CD4-positive, alpha-beta memory T cell (primary cell): ENCODE data around the gene CPB2. TPM values are rescaled to one million over a fixed set of nuclear protein-coding genes. Genes with fewer than 3 reads are reported as not detected.

Source experiments
- CTCF ChIA-PET: fragments of 350-600 bp; sonication (Branson Sonifier 250); formaldehyde crosslinking; loops from one replicate; lab custom pipeline; 2021; ENCODE audit warnings: inconsistent platforms; ENCODE audit not compliant: partially characterized antibody; lab: Charles Lee
- POLR2A ChIA-PET: fragments of 350-600 bp; sonication (Branson Sonifier 250); formaldehyde crosslinking; loops from one replicate; lab custom pipeline; 2021; ENCODE audit not compliant: partially characterized antibody; lab: Charles Lee
- DNase-seq, 5 donors: peaks; one replicate each; pipeline versions ENCODE4 v3.0.0 to v3.0.0-alpha.2; 2020 to 2022; ENCODE audit warnings: mixed read lengths in 1 of 5
- H3K27ac ChIP-seq: one replicate; pipeline ENCODE4 v1.7.0; 2013; ENCODE audit warnings: low read depth, low read length
- H3K27me3 ChIP-seq: 2 replicates; pipeline ENCODE4 v1.7.0; 2013; ENCODE audit warnings: mild to moderate bottlenecking, low read length, moderate library complexity; ENCODE audit not compliant: insufficient read depth
- H3K36me3 ChIP-seq: 2 replicates; pipeline ENCODE4 v1.7.0; 2013; ENCODE audit warnings: mild to moderate bottlenecking, low read length, moderate library complexity; ENCODE audit not compliant: insufficient read depth
- H3K4me1 ChIP-seq: 2 replicates; pipeline ENCODE4 v1.7.0; 2013; ENCODE audit warnings: mild to moderate bottlenecking, low read length, moderate library complexity; ENCODE audit not compliant: insufficient read depth
- H3K4me3 ChIP-seq, 2 donors: one replicate each; pipeline ENCODE4 v1.7.0; 2013; ENCODE audit warnings: low read length in 2 of 2, mild to moderate bottlenecking in 1 of 2
- H3K9me3 ChIP-seq, 2 donors: one replicate each; pipeline ENCODE4 v1.7.0; 2013; ENCODE audit warnings: low read length in 2 of 2, control low read depth in 1 of 2; ENCODE audit not compliant: control insufficient read depth in 1 of 2
- H3K27ac Mint-ChIP-seq, 7 donors: one replicate each; pipeline ENCODE4 v1.8.0; 2020 to 2021; ENCODE audit warnings: mixed read lengths in 7 of 7, mild to moderate bottlenecking in 6 of 7, inconsistent platforms in 3 of 7, moderate library complexity in 3 of 7
- H3K27me3 Mint-ChIP-seq, 2 donors: one replicate each; pipeline ENCODE4 v1.8.0; 2020 to 2021; ENCODE audit warnings: mixed read lengths in 2 of 2
- H3K36me3 Mint-ChIP-seq, 2 donors: one replicate each; pipeline ENCODE4 v1.8.0; 2020 to 2021; ENCODE audit warnings: mixed read lengths in 2 of 2, inconsistent platforms in 1 of 2, mild to moderate bottlenecking in 1 of 2
- H3K4me1 Mint-ChIP-seq, 4 donors: one replicate each; pipeline ENCODE4 v1.8.0; 2020 to 2021; ENCODE audit warnings: mixed read lengths in 4 of 4, mild to moderate bottlenecking in 1 of 4
- H3K4me3 Mint-ChIP-seq, 8 donors: one replicate each; pipeline ENCODE4 v1.8.0; 2020 to 2021; ENCODE audit warnings: mixed read lengths in 8 of 8, mild to moderate bottlenecking in 7 of 8, moderate library complexity in 6 of 8, inconsistent platforms in 3 of 8
- H3K9me3 Mint-ChIP-seq, 8 donors: one replicate each; pipeline ENCODE4 v1.8.0; 2020 to 2021; ENCODE audit warnings: mixed read lengths in 8 of 8, mild to moderate bottlenecking in 5 of 8, inconsistent platforms in 3 of 8, moderate library complexity in 1 of 8
- intact Hi-C: fragments of 100-400 bp; cut with micrococcal nuclease; formaldehyde crosslinking; loops from one replicate; pipeline ENCODE4 v1.15.1; 2023
- polyA plus RNA-seq, 2 donors: library from polyadenylated mRNA; unstranded; fragments of 300-500 nt; fragmentation: Illumina TruSeq; gene quantifications; one replicate each; pipeline ENCODE4 v1.2.3, GENCODE V29; 2021
- total RNA-seq, 2 experiments: library from RNA; stranded (reverse); gene quantifications; one replicate each; pipeline ENCODE4 v1.2.3, GENCODE V29; 2021

Gene CPB2
- total and polyA plus RNA-seq, 4 experiments from 2014 or later = not detected

- Histone ChIP-seq H3K27me3 (no peaks in the 10 kb centered on the region), H3K36me3 (no peaks in the 10 kb centered on the region), H3K4me1 (no peaks in the 10 kb centered on the region), H3K9me3 (no peaks in the 10 kb centered on the region), H3K27ac (no peak overlapping the region), H3K4me3 (no peak overlapping the region)
- Mint-ChIP-seq H3K4me3 (no peak overlapping the region), H3K9me3 (peaks cover 0 to 2% (median 0%) of the 10 kb centered on the region in 8 donors), H3K27ac (no peak overlapping the region), H3K36me3 (no peaks in the 10 kb centered on the region), H3K27me3 (peaks cover 4 to 12% of the 10 kb centered on the region in 2 donors), H3K4me1 (no peaks in the 10 kb centered on the region)
- intact Hi-C loops = no loop called here
- ChIA-PET POLR2A (no interaction called here), CTCF (no interaction called here)
- no peak for DNase-seq
Observed at GRCh38 chr13:46101002-46101401, 3.8 kb downstream of the CPB2 start.

DNA sequence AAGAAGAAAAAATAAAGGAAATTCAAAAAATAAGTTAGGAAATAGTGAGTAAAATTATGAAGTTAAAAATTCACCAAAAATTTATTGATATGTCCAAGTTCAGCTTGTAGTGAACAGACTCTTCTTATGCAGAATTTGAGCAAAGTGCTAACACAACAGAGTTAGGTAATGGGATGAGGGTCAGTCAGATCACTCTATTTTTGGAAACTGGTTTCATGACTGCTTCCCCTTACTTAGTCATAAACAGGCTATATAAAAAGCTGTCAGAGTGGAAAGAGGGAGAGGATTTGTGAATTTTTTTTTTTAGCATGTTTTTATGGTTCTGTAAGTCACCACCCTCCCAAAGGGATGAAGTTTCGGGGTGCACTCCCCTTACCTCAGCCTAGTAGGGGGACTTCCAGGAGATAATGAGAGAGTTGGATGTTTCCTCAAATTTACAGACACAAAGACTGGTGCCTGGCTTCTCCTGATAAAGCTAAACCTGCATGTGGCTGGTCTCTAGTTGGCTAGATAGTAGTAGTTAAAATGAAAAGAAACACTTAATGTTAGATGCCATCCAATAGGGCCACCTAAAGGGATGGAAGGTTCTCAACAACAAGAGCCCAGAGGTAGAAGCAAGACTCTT, 4.5 kb downstream of the CPB2 start:
- no peak overlapping the region for H3K4me3 ChIP-seq
- H3K4me1 ChIP-seq = no peaks in the 10 kb centered on the region
- H3K9me3 ChIP-seq = no peaks in the 10 kb centered on the region
- peaks cover 0 to 2% (median 0%) of the 10 kb centered on the region in 8 donors for H3K9me3 Mint-ChIP-seq
- H3K27ac Mint-ChIP-seq = no peak overlapping the region
- no peaks in the 10 kb centered on the region for H3K27me3 ChIP-seq
- ChIA-PET POLR2A (no interaction called here), CTCF (no interaction called here)
- no peak for DNase-seq
- no peaks in the 10 kb centered on the region for H3K36me3 Mint-ChIP-seq
- intact Hi-C loops = no loop called here
- H3K27me3 Mint-ChIP-seq = peaks cover 7 to 14% of the 10 kb centered on the region in 2 donors
- H3K36me3 ChIP-seq = no peaks in the 10 kb centered on the region
- no peak overlapping the region for H3K27ac ChIP-seq
- H3K4me3 Mint-ChIP-seq = no peak overlapping the region
- H3K4me1 Mint-ChIP-seq = no peaks in the 10 kb centered on the region

- no peak for DNase-seq
Observed at GRCh38 chr13:46097663-46098062, 7.2 kb downstream of the CPB2 start.

GRCh38 chr13:46097015-46097414, 7.8 kb downstream of the CPB2 start:
- H3K9me3 ChIP-seq = no peaks in the 10 kb centered on the region
- DNase-seq = no peak
- Mint-ChIP-seq H3K9me3 (no peaks in the 10 kb centered on the region), H3K4me3 (no peak overlapping the region), H3K36me3 (no peaks in the 10 kb centered on the region), H3K27me3 (peaks cover 20 to 24% of the 10 kb centered on the region in 2 donors), H3K4me1 (no peaks in the 10 kb centered on the region), H3K27ac (no peak overlapping the region)
- intact Hi-C loops = no loop called here
- ChIA-PET CTCF (interaction anchor here (1.3 kb wide), 1 partner anchor 29 kb away, joined by 3 read pairs; no protein-coding TSS in a partner anchor), POLR2A (no interaction called here)
- no peaks in the 10 kb centered on the region for H3K4me1 ChIP-seq
- no peak overlapping the region for H3K4me3 ChIP-seq
- no peaks in the 10 kb centered on the region for H3K27me3 ChIP-seq
- H3K36me3 ChIP-seq = no peaks in the 10 kb centered on the region
- H3K27ac ChIP-seq = no peak overlapping the region

More at GRCh38 chr13:46097663-46098062, 7.2 kb downstream of the CPB2 start:
- intact Hi-C loops = no loop called here
- H3K9me3 Mint-ChIP-seq = no peaks in the 10 kb centered on the region
- CTCF ChIA-PET = interaction anchor here (1.3 kb wide), 1 partner anchor 29 kb away, joined by 3 read pairs; no protein-coding TSS in a partner anchor
- Histone ChIP-seq H3K4me1 (no peaks in the 10 kb centered on the region), H3K27me3 (no peaks in the 10 kb centered on the region), H3K27ac (no peak overlapping the region), H3K36me3 (no peaks in the 10 kb centered on the region), H3K9me3 (no peaks in the 10 kb centered on the region), H3K4me3 (no peak overlapping the region)
- H3K4me1 Mint-ChIP-seq = no peaks in the 10 kb centered on the region
- no peak overlapping the region for H3K4me3 Mint-ChIP-seq
- H3K27ac Mint-ChIP-seq = no peak overlapping the region
- H3K27me3 Mint-ChIP-seq = peaks cover 18 to 19% of the 10 kb centered on the region in 2 donors
- POLR2A ChIA-PET = no interaction called here
- no peaks in the 10 kb centered on the region for H3K36me3 Mint-ChIP-seq

GRCh38 chr13:46094478-46094877, 10.4 kb downstream of the CPB2 start:
- peak overlapping the region in 1 of 7 donors; percentile 19 for H3K27ac Mint-ChIP-seq
- ChIA-PET CTCF (no interaction called here), POLR2A (no interaction called here)
- no peaks in the 10 kb centered on the region for H3K4me1 ChIP-seq
- intact Hi-C loops = no loop called here
- no peaks in the 10 kb centered on the region for H3K36me3 Mint-ChIP-seq
- no peaks in the 10 kb centered on the region for H3K4me1 Mint-ChIP-seq
- H3K36me3 ChIP-seq = no peaks in the 10 kb centered on the region
- H3K27me3 Mint-ChIP-seq = peaks cover 25 to 28% of the 10 kb centered on the region in 2 donors
- no peaks in the 10 kb centered on the region for H3K9me3 Mint-ChIP-seq
- H3K4me3 Mint-ChIP-seq = no peak overlapping the region
- H3K27ac ChIP-seq = no peak overlapping the region
- H3K27me3 ChIP-seq = no peaks in the 10 kb centered on the region
- no peak for DNase-seq
- no peak overlapping the region for H3K4me3 ChIP-seq
- H3K9me3 ChIP-seq = no peaks in the 10 kb centered on the region

- Histone ChIP-seq H3K27me3 (no peaks in the 10 kb centered on the region), H3K4me1 (no peaks in the 10 kb centered on the region), H3K36me3 (no peaks in the 10 kb centered on the region), H3K4me3 (no peak overlapping the region), H3K27ac (no peak overlapping the region), H3K9me3 (no peaks in the 10 kb centered on the region)
- Mint-ChIP-seq H3K9me3 (peaks cover 0 to 2% (median 0%) of the 10 kb centered on the region in 8 donors), H3K27ac (peak overlapping the region in 1 of 7 donors; percentile 11), H3K27me3 (peaks cover 8 to 17% of the 10 kb centered on the region in 2 donors), H3K4me1 (no peaks in the 10 kb centered on the region), H3K36me3 (no peaks in the 10 kb centered on the region), H3K4me3 (no peak overlapping the region)
- intact Hi-C loops = no loop called here
- ChIA-PET POLR2A (no interaction called here), CTCF (interaction anchor here (0.7 kb wide), 1 partner anchor 286 kb away, joined by 3 read pairs; no protein-coding TSS in a partner anchor)
- DNase-seq = no peak
Observed at GRCh38 chr13:46088821-46089562, 15.8 kb downstream of the CPB2 start.

DNA sequence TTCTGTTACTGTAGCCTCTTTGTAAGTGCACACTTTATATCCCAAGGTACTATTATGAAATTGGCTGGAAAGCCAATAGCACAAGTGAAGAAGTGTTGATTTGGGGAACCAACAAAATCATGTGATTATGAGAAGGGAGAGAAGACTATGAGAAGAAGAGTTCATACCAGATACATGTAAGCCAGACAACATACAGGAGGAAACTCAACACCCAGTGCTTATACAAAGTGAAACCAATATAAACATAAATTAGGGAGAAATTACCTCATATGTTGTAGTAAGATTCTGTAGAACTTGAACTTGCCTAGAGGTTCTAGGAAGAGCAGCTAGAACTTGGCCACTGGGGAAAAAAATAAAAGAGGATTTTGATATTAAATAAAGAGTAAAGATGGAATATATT, 17.4 kb downstream of the CPB2 start:
- Mint-ChIP-seq H3K27ac (peak overlapping the region in 1 of 7 donors; percentile 12), H3K9me3 (peaks cover 0 to 2% (median 0%) of the 10 kb centered on the region in 8 donors), H3K4me1 (no peaks in the 10 kb centered on the region), H3K27me3 (peaks cover 6 to 11% of the 10 kb centered on the region in 2 donors), H3K4me3 (no peak overlapping the region), H3K36me3 (no peaks in the 10 kb centered on the region)
- Histone ChIP-seq H3K36me3 (no peaks in the 10 kb centered on the region), H3K4me1 (no peaks in the 10 kb centered on the region), H3K27ac (no peak overlapping the region), H3K4me3 (no peak overlapping the region), H3K27me3 (no peaks in the 10 kb centered on the region), H3K9me3 (no peaks in the 10 kb centered on the region)
- POLR2A ChIA-PET = no interaction called here
- no peak for DNase-seq
- CTCF ChIA-PET = no interaction called here
- intact Hi-C loops = no loop called here
